Pancreas (tissue), 10 donors: ENCODE data around the gene DKK3. TPM values are rescaled to one million over a fixed set of nuclear protein-coding genes. Genes with fewer than 3 reads are reported as not detected.
A peak's percentile ranks its signal among the peaks of the same experiment; 100 is the strongest.

Source experiments
- ATAC-seq, 4 donors: fragments of 200-7000 bp; cut with Tn5 transposase; one replicate each; pipeline versions ENCODE4 v1.8.0 to v1.9.1; 2020; ENCODE audit warnings: mild to moderate bottlenecking in 4 of 4, moderate library complexity in 4 of 4
- DNase-seq, 6 donors: peaks; one replicate each; pipeline ENCODE4 v3.0.0-alpha.2; 2020
- FAIRE-seq: peaks from 2 replicates; lab custom pipeline; 2012; peaks lifted over from hg19 to GRCh38; lab: Jason Lieb, UNC
- H3K27ac ChIP-seq, 4 donors: fragments of 200-600 bp; sonication (generic); 1 replicate in 3 of 4; 2 replicates in 1 of 4; pipeline versions ENCODE4 v1.5.0 to v1.8.0; 2020
- H3K27me3 ChIP-seq, 4 donors: fragments of 200-600 bp; one replicate each; pipeline ENCODE4 v1.8.0; 2021
- H3K36me3 ChIP-seq, 3 donors: fragments of 200-600 bp; sonication (generic) in 1 of 3; one replicate each; pipeline versions ENCODE4 v1.5.0 to v1.8.0; 2020 to 2021
- H3K4me1 ChIP-seq, 3 donors: fragments of 200-600 bp; one replicate each; pipeline ENCODE4 v1.8.0; 2021
- H3K4me3 ChIP-seq, 4 donors: fragments of 200-600 bp; sonication (generic) in 2 of 4; one replicate each; pipeline versions ENCODE4 v1.5.0 to v1.8.0; 2020 to 2021
- H3K9me3 ChIP-seq, 4 donors: fragments of 200-600 bp; one replicate each; pipeline ENCODE4 v1.8.0; 2021
- WGBS, 2 donors: extraction: QIAGEN DNeasy Blood & Tissue Kit; methylation state at CpG; one replicate each; pipeline ENCODE4 v1.1.7; 2013; 5-methylcytosine and 5-hydroxymethylcytosine counted together
- intact Hi-C, 3 donors: fragments of 100-400 bp; cut with DNase I; formaldehyde crosslinking; loops; one replicate each; pipeline versions ENCODE4 v1.11.1 to v1.14.2; 2022
- polyA plus RNA-seq, 2 donors: library from polyadenylated mRNA; stranded (reverse); fragments of 200-250 nt; gene quantifications; one replicate each; pipeline ENCODE4 v1.2.3, GENCODE V29; 2013
- total RNA-seq, 6 donors: library from RNA; stranded (reverse); fragmentation: NEBNext Ultra II Directional in 4 of 6; extraction: Animal tissue kit (Norgen Biotek cat#: 25700) in 4 of 6; gene quantifications; one replicate each; pipeline versions ENCODE4 v1.2.1 to v1.2.4, GENCODE V29; 2021 to 2023
- TF ChIP-seq, protein P1 (sequence below), 4 donors: fragments of 200-600 bp; sonication (generic) in 3 of 4; IDR thresholded peaks; one replicate each; pipeline versions ENCODE4 v1.5.0 to v1.8.0; 2021; ENCODE audit warnings: antibody characterized with exemption in 4 of 4
- donor health status: healthy with polysubstance abuse.
- donor health status: DM: no; HTN: no; CAD: no; lungs with moderate emphysema.
- donor health status: DM: no; HTN: no; CAD: no.
- donor health status: control.
- donor health status: control.
- donor health status: Bipolar disorder and iron deficiency.
- donor health status: DM: yes; HTN: yes; CAD: no.
- donor health status: DM: no; HTN: no; CAD: no.
- donor health status: DM: no; HTN: no; CAD: no.
- donor health status: DM: yes; HTN: yes; CAD: no.

The DKK3 gene
- total and polyA plus RNA-seq, 8 donors, result 2.7 to 10.5 (median 5.8) TPM

DNA sequence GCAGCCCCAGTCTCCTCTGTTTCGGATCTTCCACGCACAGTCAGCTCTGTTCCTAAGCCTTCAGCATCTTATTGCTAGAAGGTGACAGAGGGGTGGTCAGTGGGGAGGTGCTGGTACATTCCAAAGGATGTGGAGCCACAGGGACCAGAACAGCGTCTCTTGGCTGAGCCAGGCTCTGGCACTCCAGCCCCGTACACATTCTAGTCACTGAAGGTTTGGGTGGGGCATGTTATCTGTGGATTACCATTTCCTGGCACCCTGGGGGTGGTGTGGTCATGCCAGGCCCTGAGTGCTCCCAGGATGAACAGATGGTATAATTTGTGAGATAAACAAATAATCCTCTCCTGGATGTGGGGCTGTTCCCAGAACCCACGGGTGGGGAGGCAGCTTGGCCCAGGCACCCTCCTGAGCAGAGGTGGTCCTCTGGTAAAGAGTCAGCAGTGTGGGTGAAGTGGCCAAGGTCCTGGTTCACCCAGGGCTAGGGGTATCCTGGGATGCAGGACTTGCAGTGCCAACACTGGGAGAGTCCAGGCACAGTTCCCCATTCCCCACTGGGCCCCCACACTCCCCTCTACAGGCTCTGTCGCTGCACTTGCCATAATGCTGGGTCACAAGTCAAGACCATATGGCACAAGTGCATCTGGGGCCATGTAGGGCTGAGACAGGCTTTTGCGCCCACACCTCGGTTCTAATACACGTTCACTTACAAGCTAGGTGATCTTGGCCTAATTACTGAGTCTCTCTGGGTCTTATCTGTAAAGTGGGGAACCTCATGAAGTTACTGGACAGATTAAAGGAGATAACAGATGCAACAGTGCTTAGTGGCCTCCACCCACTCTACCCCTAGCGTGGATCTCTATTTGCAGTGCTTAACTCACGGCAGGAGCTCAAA, 33.0 kb downstream of the DKK3 start:
- no peaks in the 10 kb centered on the region for H3K27me3 ChIP-seq
- peaks cover 0 to 13% (median 0%) of the 10 kb centered on the region in 3 donors for H3K4me1 ChIP-seq
- no peak for DNase-seq
- H3K27ac ChIP-seq, result no peak overlapping the region
- intact Hi-C loops, result no loop called here
- H3K9me3 ChIP-seq, result no peaks in the 10 kb centered on the region
- H3K36me3 ChIP-seq, result no peaks in the 10 kb centered on the region
- 81% methylated on average over 11 of the region's 11 CpGs for WGBS, 2 donors
- no peak overlapping the region for H3K4me3 ChIP-seq
- ATAC-seq, result no peak
- TF ChIP-seq, protein P1, sequence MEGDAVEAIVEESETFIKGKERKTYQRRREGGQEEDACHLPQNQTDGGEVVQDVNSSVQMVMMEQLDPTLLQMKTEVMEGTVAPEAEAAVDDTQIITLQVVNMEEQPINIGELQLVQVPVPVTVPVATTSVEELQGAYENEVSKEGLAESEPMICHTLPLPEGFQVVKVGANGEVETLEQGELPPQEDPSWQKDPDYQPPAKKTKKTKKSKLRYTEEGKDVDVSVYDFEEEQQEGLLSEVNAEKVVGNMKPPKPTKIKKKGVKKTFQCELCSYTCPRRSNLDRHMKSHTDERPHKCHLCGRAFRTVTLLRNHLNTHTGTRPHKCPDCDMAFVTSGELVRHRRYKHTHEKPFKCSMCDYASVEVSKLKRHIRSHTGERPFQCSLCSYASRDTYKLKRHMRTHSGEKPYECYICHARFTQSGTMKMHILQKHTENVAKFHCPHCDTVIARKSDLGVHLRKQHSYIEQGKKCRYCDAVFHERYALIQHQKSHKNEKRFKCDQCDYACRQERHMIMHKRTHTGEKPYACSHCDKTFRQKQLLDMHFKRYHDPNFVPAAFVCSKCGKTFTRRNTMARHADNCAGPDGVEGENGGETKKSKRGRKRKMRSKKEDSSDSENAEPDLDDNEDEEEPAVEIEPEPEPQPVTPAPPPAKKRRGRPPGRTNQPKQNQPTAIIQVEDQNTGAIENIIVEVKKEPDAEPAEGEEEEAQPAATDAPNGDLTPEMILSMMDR (IDR thresholded peaks at IDR 0.05), result no peak
- FAIRE-seq, result no peak

DNA sequence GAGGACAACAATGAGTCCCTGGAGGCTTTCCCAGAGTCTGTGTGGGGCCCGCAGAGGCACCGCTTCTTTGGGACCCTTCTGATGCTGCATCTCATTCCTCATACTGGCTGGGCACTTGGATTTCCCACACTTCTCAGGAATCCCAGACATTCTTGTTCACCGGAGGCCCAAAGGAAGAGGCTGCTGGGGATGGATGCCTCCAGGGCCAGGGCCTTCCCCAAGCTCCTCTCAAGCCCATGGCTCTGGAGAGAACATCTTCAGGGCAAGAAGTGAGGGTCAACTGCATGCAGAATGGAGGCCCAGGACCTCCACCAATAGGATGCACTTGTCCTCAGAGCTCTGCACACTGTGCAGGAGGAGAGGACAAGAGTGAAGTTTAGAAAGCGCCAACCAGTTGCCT, 34.6 kb downstream of the DKK3 start:
- Histone ChIP-seq H3K9me3 (no peaks in the 10 kb centered on the region), H3K27ac (no peak overlapping the region), H3K4me3 (no peak overlapping the region), H3K4me1 (peaks cover 0 to 13% (median 0%) of the 10 kb centered on the region in 3 donors), H3K27me3 (no peaks in the 10 kb centered on the region), H3K36me3 (no peaks in the 10 kb centered on the region)
- DNase-seq (no peak), ATAC-seq (no peak), FAIRE-seq (no peak)
- intact Hi-C loops, result no loop called here
- 89 to 90% methylated on average over 4 of the region's 4 CpGs for WGBS, 2 donors
- TF ChIP-seq, protein P1 (IDR thresholded peaks at IDR 0.05), result no peak

DNA sequence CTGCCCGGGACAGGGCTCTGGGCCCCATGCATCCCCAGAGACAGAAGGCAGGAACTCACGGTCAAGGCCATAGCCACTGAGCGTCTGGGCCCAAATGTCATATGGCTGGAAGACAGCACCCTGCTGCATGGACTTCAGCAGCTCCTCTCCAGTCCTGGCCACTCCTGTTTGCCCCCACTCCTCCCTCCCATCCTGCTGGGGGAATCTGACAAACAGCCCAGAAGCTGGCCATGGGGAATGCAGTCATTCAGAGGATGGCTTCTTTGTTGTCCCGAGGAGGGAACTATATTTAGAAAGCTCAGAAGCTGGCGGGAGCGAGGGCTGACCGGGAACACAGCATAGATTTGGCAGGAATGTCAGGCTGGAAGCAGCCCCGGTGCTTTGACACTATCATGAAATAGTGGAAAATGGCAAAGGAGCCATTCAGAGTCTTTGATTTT, 35.0 kb downstream of the DKK3 start:
- DNase-seq (peak in 1 of 6 donors; percentile 24), ATAC-seq (peak in 3 of 4 donors; percentile 48 to 55 (median 52)), FAIRE-seq (no peak)
- Histone ChIP-seq H3K9me3 (no peaks in the 10 kb centered on the region), H3K27me3 (no peaks in the 10 kb centered on the region), H3K36me3 (no peaks in the 10 kb centered on the region), H3K4me3 (no peak overlapping the region), H3K27ac (no peak overlapping the region), H3K4me1 (peaks cover 0 to 13% (median 0%) of the 10 kb centered on the region in 3 donors)
- intact Hi-C loops, result no loop called here
- WGBS, 2 donors, result 24 to 44% methylated on average over 8 of the region's 8 CpGs
- TF ChIP-seq, protein P1 (IDR thresholded peaks at IDR 0.05), result no peak

DNA sequence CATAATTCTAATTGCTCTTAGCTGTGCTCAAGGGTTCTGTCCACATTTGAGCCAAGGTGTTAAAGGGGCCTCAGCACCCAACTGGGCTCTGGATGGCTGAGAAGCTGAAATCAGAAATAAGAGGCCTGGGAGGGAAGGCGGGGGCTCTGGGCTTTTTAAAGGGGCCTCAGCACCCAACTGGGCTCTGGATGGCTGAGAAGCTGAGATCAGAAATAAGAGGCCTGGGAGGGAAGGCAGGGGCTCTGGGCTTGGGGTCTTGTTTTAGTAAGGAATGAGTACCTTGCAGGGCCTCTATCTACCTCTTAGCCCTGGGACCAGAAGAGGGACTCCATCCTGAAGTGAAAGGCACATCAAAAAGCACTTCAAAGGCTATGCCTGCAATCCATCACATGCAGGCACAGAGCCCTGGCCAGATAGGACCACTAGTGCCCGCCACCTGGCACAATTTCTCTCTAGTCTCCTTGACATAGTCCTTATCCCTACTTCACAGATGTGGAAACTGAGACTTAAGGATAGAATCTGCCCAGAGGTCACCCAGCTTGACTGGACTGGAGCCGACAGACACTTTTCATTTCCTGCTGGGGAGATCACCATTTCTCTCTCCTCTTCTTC, 35.6 kb downstream of the DKK3 start:
- intact Hi-C loops, result no loop called here
- H3K4me1 ChIP-seq, result peaks cover 0 to 13% (median 0%) of the 10 kb centered on the region in 3 donors
- ATAC-seq (no peak), DNase-seq (no peak), FAIRE-seq (no peak)
- no peak overlapping the region for H3K4me3 ChIP-seq
- TF ChIP-seq, protein P1 (IDR thresholded peaks at IDR 0.05), result no peak
- no peaks in the 10 kb centered on the region for H3K9me3 ChIP-seq
- H3K27ac ChIP-seq, result no peak overlapping the region
- H3K36me3 ChIP-seq, result no peaks in the 10 kb centered on the region
- H3K27me3 ChIP-seq, result no peaks in the 10 kb centered on the region
- 62 to 67% methylated on average over 3 of the region's 3 CpGs for WGBS, 2 donors
